Heart left ventricle (tissue), 16 donors: Measurements from ENCODE around the gene DCK. TPM values are rescaled to one million over a fixed set of nuclear protein-coding genes. Genes with fewer than 3 reads are reported as not detected.
"Not testable (repeated sequence)": the region's sequence is repeated elsewhere in the genome, so short reads cannot be mapped to it uniquely, and the experiment has no call there.

Experiments
- ATAC-seq, 4 donors: fragments of 200-7000 bp; cut with Tn5 transposase; one replicate each; pipeline ENCODE4 v1.9.1; 2020 to 2022; ENCODE audit warnings: moderate library complexity in 4 of 4, mild to moderate bottlenecking in 3 of 4, moderate number of reproducible peaks in 1 of 4
- DNase-seq, 5 donors: peaks; one replicate each; pipeline ENCODE4 v3.0.0-alpha.2; 2020
- H3K27ac ChIP-seq, 12 donors: fragments of 200-600 bp; sonication (generic) in 4 of 12; one replicate each; pipeline versions ENCODE4 v1.5.0 to v1.8.0; 2016 to 2022; ENCODE audit warnings: mild to moderate bottlenecking in 2 of 12
- H3K27me3 ChIP-seq, 9 donors: fragments of 200-600 bp; sonication (generic) in 2 of 9; one replicate each; pipeline versions ENCODE4 v1.5.1 to v1.8.0; 2016 to 2022; ENCODE audit warnings: mild to moderate bottlenecking in 3 of 9
- H3K36me3 ChIP-seq, 9 donors: fragments of 200-600 bp; sonication (generic) in 2 of 9; one replicate each; pipeline versions ENCODE4 v1.5.0 to v1.8.0; 2018 to 2022; ENCODE audit warnings: mild to moderate bottlenecking in 2 of 9
- H3K4me1 ChIP-seq, 12 donors: fragments of 200-600 bp; sonication (generic) in 4 of 12; one replicate each; pipeline versions ENCODE4 v1.5.0 to v1.8.0; 2016 to 2022; ENCODE audit warnings: mild to moderate bottlenecking in 3 of 12
- H3K4me3 ChIP-seq, 12 donors: fragments of 200-600 bp; sonication (generic) in 4 of 12; one replicate each; pipeline versions ENCODE4 v1.5.0 to v1.8.0; 2017 to 2022; ENCODE audit warnings: mild to moderate bottlenecking in 9 of 12, moderate library complexity in 4 of 12
- H3K9me3 ChIP-seq, 12 donors: fragments of 200-600 bp; sonication (generic) in 4 of 12; one replicate each; pipeline versions ENCODE4 v1.5.0 to v1.8.0; 2016 to 2022; ENCODE audit warnings: mild to moderate bottlenecking in 1 of 12
- POLR2A ChIP-seq, 2 donors: fragments of 450-650 bp; IDR thresholded peaks; one replicate each; pipeline ENCODE4 v1.6.1; 2017; ENCODE audit warnings: antibody characterized with exemption in 2 of 2, mild to moderate bottlenecking in 2 of 2, moderate library complexity in 2 of 2
- WGBS, 4 donors: extraction: QIAGEN DNeasy Blood & Tissue Kit in 2 of 4; methylation state at CpG; one replicate each; pipeline versions ENCODE4 v1.1.5 to v1.1.7; 2013 to 2018; 5-methylcytosine and 5-hydroxymethylcytosine counted together
- intact Hi-C, 10 donors: fragments of 100-400 bp; cut with DNase I; formaldehyde crosslinking; loops; one replicate each; pipeline versions ENCODE4 v1.11.1 to v1.14.2; 2022
- polyA plus RNA-seq, 2 donors: library from polyadenylated mRNA; stranded (reverse); fragments of 200-250 nt; gene quantifications; one replicate each; pipeline ENCODE4 v1.2.3, GENCODE V29; 2013
- total RNA-seq, 9 donors: library from RNA; depleted of rRNA in 2 of 9; stranded (reverse); fragments of >200 nt in 2 of 9; fragmentation: NEBNext Ultra II Directional in 3 of 9; extraction: Animal tissue kit (Norgen Biotek cat#: 25700) in 3 of 9; gene quantifications; one replicate each; pipeline versions ENCODE4 v1.1.0 to v1.2.4, GENCODE V29; 2016 to 2023
- TF ChIP-seq, protein P1 (sequence below), 12 donors: fragments of 200-600 bp; sonication (generic) in 4 of 12; IDR thresholded peaks; one replicate each; pipeline versions ENCODE4 v1.5.0 to v1.8.0; 2018 to 2022; ENCODE audit warnings: antibody characterized with exemption in 12 of 12, mild to moderate bottlenecking in 5 of 12
- donor health status: ischemic (EF 13 %, LVEDD 7.1; RV severe dilation, severe dysfunction).
- donor health status: healthy with polysubstance abuse.
- donor health status: DM: no; HTN: yes; CAD: no.
- donor health status: DM: no; HTN: no; CAD: no.
- donor health status: ischemic (EF 25% LVEDD 6.9; RV normal size, moderate dysfunction).
- donor health status: ischemic (EF 25% LVEDD 5.7; RV mildly dilated, moderate dysfunction).
- donor health status: healthy.
- donor health status: DM: yes; HTN: yes; CAD: no.
- donor health status: ischemic (EF 35%, LVEDD 5.7; RV mildly dilated, moderate dysfunction).
- donor health status: nonischemic (EF 11% LVEDD 7.7; RV severe dilation, severe dysfunction).
- donor health status: DM: yes; HTN: yes; CAD: no.
- donor health status: PGD.
- donor health status: ischemic (EF 29% LVEDD 5.4; RV normal size, mild dysfunction).
- donor health status: nonischemic (EF 23%, LVEDD 6.1; RV moderate dilation, normal function).

DCK gene
- total and polyA plus RNA-seq, 11 donors: 1.7 to 12.6 (median 6.8) TPM

DNA sequence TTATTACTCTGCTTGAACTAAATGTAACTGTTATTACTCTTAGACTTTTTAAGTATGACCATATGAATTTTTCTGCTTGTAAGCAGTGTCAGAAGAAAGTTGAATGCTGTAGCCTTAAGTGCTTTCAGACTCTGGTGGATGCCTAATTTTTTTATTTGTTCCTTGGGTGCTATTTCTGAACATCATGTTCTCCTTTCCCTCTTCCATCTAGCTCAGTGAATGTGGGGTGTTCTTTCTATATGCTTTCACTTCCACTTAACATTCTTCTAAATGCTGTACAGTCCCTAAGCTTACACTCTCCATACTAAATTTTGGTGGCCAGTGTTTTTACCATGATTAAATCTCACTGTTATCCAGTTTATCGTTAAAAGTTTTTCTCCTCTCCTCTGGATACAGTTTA, 3.6 kb downstream of the DCK start:
- ATAC-seq: no peak

DNA sequence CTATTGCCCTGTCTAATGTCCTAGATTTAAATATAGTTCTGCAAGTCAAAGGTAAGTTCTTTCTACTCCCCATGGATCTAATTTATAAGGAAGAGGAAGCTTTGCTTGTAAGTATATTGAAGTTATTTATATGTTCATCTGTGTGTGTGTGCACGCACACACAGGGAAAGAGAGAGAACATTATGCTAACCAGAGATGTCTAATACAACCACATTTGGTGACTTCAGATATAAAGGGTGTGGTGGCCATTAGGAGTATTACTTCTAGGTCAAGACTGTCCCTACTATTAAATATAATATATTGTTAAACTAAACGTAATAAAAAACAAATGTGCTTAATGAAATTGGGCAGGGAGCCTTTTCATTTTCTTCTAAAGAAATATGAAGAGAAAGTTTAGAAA, 4.1 kb downstream of the DCK start:
- no peak overlapping the region for H3K4me3 ChIP-seq
- intact Hi-C loops: loop anchor here in 5 of 10 donors (10.0 kb wide), 3 partner anchors 93 to 293 kb away; partner anchors contain the start of gene MOB1B (in 4 of the 5)
- ATAC-seq (no peak), DNase-seq (no peak)
- 57 to 71% (median 65%) methylated on average over 2 of the region's 2 CpGs for WGBS, 4 donors
- no peaks in the 10 kb centered on the region for H3K27me3 ChIP-seq
- H3K27ac ChIP-seq: peak overlapping the region in 1 of 12 donors; percentile 95
- H3K9me3 ChIP-seq: peaks cover 0 to 5% (median 0%) of the 10 kb centered on the region in 12 donors
- TF ChIP-seq, protein P1, sequence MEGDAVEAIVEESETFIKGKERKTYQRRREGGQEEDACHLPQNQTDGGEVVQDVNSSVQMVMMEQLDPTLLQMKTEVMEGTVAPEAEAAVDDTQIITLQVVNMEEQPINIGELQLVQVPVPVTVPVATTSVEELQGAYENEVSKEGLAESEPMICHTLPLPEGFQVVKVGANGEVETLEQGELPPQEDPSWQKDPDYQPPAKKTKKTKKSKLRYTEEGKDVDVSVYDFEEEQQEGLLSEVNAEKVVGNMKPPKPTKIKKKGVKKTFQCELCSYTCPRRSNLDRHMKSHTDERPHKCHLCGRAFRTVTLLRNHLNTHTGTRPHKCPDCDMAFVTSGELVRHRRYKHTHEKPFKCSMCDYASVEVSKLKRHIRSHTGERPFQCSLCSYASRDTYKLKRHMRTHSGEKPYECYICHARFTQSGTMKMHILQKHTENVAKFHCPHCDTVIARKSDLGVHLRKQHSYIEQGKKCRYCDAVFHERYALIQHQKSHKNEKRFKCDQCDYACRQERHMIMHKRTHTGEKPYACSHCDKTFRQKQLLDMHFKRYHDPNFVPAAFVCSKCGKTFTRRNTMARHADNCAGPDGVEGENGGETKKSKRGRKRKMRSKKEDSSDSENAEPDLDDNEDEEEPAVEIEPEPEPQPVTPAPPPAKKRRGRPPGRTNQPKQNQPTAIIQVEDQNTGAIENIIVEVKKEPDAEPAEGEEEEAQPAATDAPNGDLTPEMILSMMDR (IDR thresholded peaks at IDR 0.05): peak in 1 of 12 donors; percentile 17
- no peak for TF ChIP-seq POLR2A (IDR thresholded peaks at IDR 0.05)
- H3K36me3 ChIP-seq: peaks cover 0 to 23% (median 15%) of the 10 kb centered on the region in 9 donors
- H3K4me1 ChIP-seq: peaks cover 0 to 50% (median 14%) of the 10 kb centered on the region in 12 donors

More for the DNA sequence above, 3.6 kb downstream of the DCK start:
- Histone ChIP-seq H3K4me3 (peak overlapping the region in 1 of 12 donors; percentile 83), H3K27ac (peak overlapping the region in 1 of 12 donors; percentile 95), H3K9me3 (peaks cover 0 to 5% (median 0%) of the 10 kb centered on the region in 12 donors), H3K36me3 (peaks cover 0 to 23% (median 15%) of the 10 kb centered on the region in 9 donors), H3K27me3 (no peaks in the 10 kb centered on the region), H3K4me1 (peaks cover 0 to 55% (median 18%) of the 10 kb centered on the region in 12 donors)
- WGBS, 4 donors: 67 to 91% (median 84%) methylated on average over 1 of the region's 1 CpG
- TF ChIP-seq, protein P1 (IDR thresholded peaks at IDR 0.05): no peak
- no peak for DNase-seq
- intact Hi-C loops: loop anchor here in 5 of 10 donors (10.0 kb wide), 3 partner anchors 92 to 292 kb away; partner anchors contain the start of gene MOB1B (in 4 of the 5)

DNA sequence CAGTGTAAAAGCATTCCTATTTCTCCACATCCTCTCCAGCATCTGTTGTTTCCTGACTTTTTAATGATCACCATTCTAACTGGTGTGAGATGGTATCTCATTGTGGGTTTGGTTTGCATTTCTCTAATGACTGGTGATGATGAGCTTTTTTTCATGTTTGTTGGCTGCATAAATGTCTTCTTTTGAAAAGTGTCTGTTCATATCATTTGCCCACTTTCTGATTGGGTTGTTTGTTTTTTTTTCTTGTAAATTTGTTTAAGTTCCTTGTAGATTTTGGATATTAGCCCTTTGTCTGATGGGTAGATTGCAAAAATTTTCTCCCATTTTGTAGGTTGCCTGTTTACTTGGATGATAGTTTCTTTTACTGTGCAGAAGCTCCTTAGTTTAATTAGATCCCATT, 6.2 kb downstream of the DCK start:
- not testable (repeated sequence) for H3K27ac ChIP-seq, ATAC-seq, H3K9me3 ChIP-seq, H3K27me3 ChIP-seq, DNase-seq, H3K4me3 ChIP-seq
- Histone ChIP-seq H3K36me3 (peaks cover 0 to 23% (median 15%) of the 10 kb centered on the region in 9 donors), H3K4me1 (peaks cover 0 to 40% (median 7%) of the 10 kb centered on the region in 12 donors)
- intact Hi-C loops: loop anchor here in 6 of 10 donors (10.0 kb wide), 5 partner anchors 95 to 355 kb away; partner anchors contain the start of gene MOB1B (in 4 of the 6)

DNA sequence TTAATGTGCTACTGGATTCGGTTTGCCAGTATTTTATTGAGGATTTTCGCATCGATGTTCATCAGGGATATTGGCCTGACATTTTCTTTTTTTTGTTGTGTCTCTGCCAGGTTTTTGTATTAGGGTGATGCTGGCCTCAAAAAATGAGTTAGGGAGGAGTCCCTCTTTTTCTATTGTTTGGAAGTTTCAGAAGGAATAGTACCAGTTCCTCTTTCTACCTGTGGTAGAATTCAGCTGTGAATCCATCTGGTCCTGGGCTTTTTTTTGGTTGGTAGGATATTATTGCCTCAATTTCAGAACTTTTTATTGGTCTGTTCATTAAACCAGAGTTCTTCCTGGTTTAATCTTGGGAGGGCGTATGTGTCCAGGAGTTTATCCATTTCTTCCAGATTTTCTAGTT, 7.9 kb downstream of the DCK start:
- DNase-seq, ATAC-seq, H3K9me3 ChIP-seq, H3K4me3 ChIP-seq, H3K27ac ChIP-seq, H3K27me3 ChIP-seq: not testable (repeated sequence)
- Histone ChIP-seq H3K36me3 (peaks cover 0 to 23% (median 15%) of the 10 kb centered on the region in 9 donors), H3K4me1 (peaks cover 0 to 26% (median 0%) of the 10 kb centered on the region in 12 donors)
- intact Hi-C loops: loop anchor here in 4 of 10 donors (10.0 kb wide), 2 partner anchors 347 to 357 kb away; no protein-coding TSS in a partner anchor
- WGBS, 4 donors: 96 to 100% (median 98%) methylated on average over 4 of the region's 4 CpGs

DNA sequence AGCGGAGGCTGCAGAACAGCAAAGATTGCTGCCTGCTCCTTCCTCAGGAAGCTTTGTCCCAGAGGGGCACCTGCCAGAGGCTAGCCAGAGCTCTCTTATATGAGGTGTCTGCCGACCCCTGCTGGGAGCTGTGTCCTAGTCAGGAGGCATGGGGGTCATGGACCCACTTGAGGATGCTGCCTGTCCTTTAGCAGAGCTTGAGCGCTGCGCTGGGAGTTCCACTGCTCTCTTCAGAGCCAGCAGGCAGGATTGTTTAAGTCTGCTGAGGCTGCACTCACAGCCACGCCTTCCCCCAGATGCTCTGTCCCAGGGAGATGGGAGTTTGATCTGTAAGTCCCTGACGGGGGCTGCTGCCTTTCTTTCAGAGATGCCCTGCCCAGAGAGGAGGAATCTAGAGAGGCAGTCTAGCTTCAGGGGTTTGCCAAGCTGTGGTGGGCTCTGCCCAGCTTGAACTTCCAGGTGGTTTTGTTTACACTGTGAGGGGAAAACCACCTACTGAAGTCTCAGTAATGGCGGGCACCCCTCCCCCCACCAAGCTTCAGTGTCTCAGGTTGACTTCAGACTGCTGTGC, 10.9 kb downstream of the DCK start:
- DNase-seq: no peak
- 70 to 95% (median 78%) methylated on average over 6 to 7 of the region's 7 CpGs for WGBS, 4 donors
- intact Hi-C loops: loop anchor here in 4 of 10 donors (10.0 kb wide), 2 partner anchors 350 to 360 kb away; no protein-coding TSS in a partner anchor

DNA sequence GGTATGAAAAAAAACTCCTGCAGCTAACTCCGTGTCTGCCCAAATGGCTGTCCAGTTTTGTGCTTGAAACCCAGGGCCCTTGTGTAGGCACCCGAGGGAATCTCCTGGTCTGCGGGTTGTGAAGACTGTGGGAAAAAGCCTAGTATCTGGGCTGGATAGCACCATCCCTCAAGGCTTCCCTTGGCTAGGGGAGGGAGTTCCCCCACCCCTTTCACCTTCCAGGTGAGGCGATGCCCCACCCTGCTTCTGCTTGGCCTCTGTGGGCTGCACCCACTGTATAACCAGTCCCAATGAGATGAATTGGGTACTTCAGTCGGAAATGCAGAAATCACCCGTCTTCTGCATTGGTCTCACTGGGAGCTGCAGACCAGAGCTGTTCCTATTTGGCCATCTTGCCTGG, 11.6 kb downstream of the DCK start:
- not testable (repeated sequence) for H3K27ac ChIP-seq, H3K27me3 ChIP-seq, ATAC-seq, H3K4me3 ChIP-seq, H3K36me3 ChIP-seq, H3K9me3 ChIP-seq, DNase-seq
- peaks cover 0 to 14% (median 0%) of the 10 kb centered on the region in 12 donors for H3K4me1 ChIP-seq
- WGBS, 4 donors: 92 to 98% (median 94%) methylated on average over 3 to 6 of the region's 6 CpGs
- intact Hi-C loops: loop anchor here in 9 of 10 donors (5.0 to 10.0 kb wide), 5 partner anchors 168 to 360 kb away; partner anchors contain the start of genes GRSF1 (in 1 of the 9) and UTP3 (in 1 of the 9)

More for the DNA sequence above, 10.9 kb downstream of the DCK start:
- Histone ChIP-seq H3K4me3 (no peak overlapping the region), H3K9me3 (peaks cover 0 to 5% (median 0%) of the 10 kb centered on the region in 12 donors), H3K27me3 (no peaks in the 10 kb centered on the region), H3K27ac (no peak overlapping the region), H3K4me1 (peaks cover 0 to 12% (median 0%) of the 10 kb centered on the region in 12 donors), H3K36me3 (peaks cover 0 to 11% (median under 1%) of the 10 kb centered on the region in 9 donors)
- ATAC-seq: no peak
- TF ChIP-seq POLR2A (IDR thresholded peaks at IDR 0.05): no peak
- TF ChIP-seq, protein P1 (IDR thresholded peaks at IDR 0.05): no peak
